GM12878 (cell line): ENCODE results near the gene OLR1. TPM values are rescaled to one million over a fixed set of nuclear protein-coding genes. Genes with fewer than 3 reads are reported as not detected.

Source experiments
- ATAC-seq: fragments of 200-7000 bp; cut with Tn5 transposase; 3 replicates; pipeline ENCODE4 v1.9.1; 2020; ENCODE audit warnings: mild to moderate bottlenecking, moderate library complexity
- BruUV-seq: library from RNA; stranded (reverse); fragments of 400-500 nt; replicated peaks from 2 replicates; lab custom pipeline; 2021; lab: Mats Ljungman, UMichigan
- CTCF ChIA-PET: fragments of 300-600 bp; sonication (Branson Sonifier 250); formaldehyde crosslinking; extraction: SDS; loops from one replicate; lab custom pipeline; 2021; ENCODE audit warnings: inconsistent platforms; lab: Yijun Ruan, JAX
- POLR2A ChIA-PET: fragments of 350-600 bp; formaldehyde crosslinking; extraction: SDS; loops from one replicate; lab custom pipeline; 2021; ENCODE audit warnings: inconsistent platforms; lab: Charles Lee
- RAD21 ChIA-PET: fragments of 300-600 bp; sonication (Branson Sonifier 250); formaldehyde crosslinking; loops from one replicate; lab custom pipeline; 2023; ENCODE audit warnings: antibody characterized with exemption; ENCODE audit not compliant: unreplicated experiment; lab: Charles Lee
- SMC1A ChIA-PET: fragments of 300-600 bp; sonication (Branson Sonifier 250); formaldehyde crosslinking; loops from one replicate; lab custom pipeline; 2023; ENCODE audit not compliant: unreplicated experiment, uncharacterized antibody; lab: Charles Lee
- DNase-seq: peaks from one replicate; pipeline ENCODE4 v3.0.0-alpha.2; 2011; ENCODE audit warnings: low read depth, low spot score
- FAIRE-seq: peaks from 3 replicates; lab custom pipeline; 2011; peaks lifted over from hg19 to GRCh38; lab: Jason Lieb, UNC
- H2AFZ ChIP-seq: 2 replicates; pipeline ENCODE4 v1.6.0; 2011; ENCODE audit warnings: low read depth, low read length, control low read depth; ENCODE audit not compliant: control insufficient read depth
- H3K27ac ChIP-seq: 2 replicates; pipeline ENCODE4 v1.5.1; 2011; ENCODE audit warnings: control low read depth; ENCODE audit not compliant: control insufficient read depth, insufficient read depth
- H3K27me3 ChIP-seq, 2 experiments: replicated peaks in 1 of 2; 2 replicates each; pipeline versions ENCODE4 v1.6.0 to v1.6.1; 2011; ENCODE audit warnings: low read length in 1 of 2; ENCODE audit not compliant: control insufficient read depth in 2 of 2, insufficient read depth in 2 of 2
- H3K36me3 ChIP-seq, 2 experiments: 2 replicates each; pipeline ENCODE4 v1.5.1; 2011; ENCODE audit warnings: low read length in 1 of 2; ENCODE audit not compliant: control insufficient read depth in 2 of 2, insufficient read depth in 2 of 2
- H3K4me1 ChIP-seq: 2 replicates; pipeline ENCODE4 v1.6.1; 2011; ENCODE audit warnings: mild to moderate bottlenecking, low read length, moderate library complexity, mixed read lengths; ENCODE audit not compliant: control insufficient read depth, insufficient read depth
- H3K4me2 ChIP-seq: 2 replicates; pipeline ENCODE4 v1.6.0; 2011; ENCODE audit warnings: control low read depth; ENCODE audit not compliant: control insufficient read depth, insufficient read depth
- H3K4me3 ChIP-seq: fragments of 200-600 bp; sonication (generic); 2 replicates; pipeline ENCODE4 v1.5.1; 2016
- H3K79me2 ChIP-seq: 2 replicates; pipeline ENCODE4 v1.6.0; 2011; ENCODE audit warnings: low read length; ENCODE audit not compliant: control insufficient read depth, insufficient read depth
- H3K9ac ChIP-seq: 2 replicates; pipeline ENCODE4 v1.8.0; 2011; ENCODE audit warnings: low read length, control low read depth, mixed read lengths; ENCODE audit not compliant: control insufficient read depth, insufficient read depth
- H3K9me3 ChIP-seq: replicated peaks from 3 replicates; pipeline ENCODE4 v1.5.1; 2011; ENCODE audit warnings: mild to moderate bottlenecking, low read length; ENCODE audit not compliant: control insufficient read depth, insufficient read depth
- H4K20me1 ChIP-seq: 2 replicates; pipeline ENCODE4 v1.6.0; 2011; ENCODE audit not compliant: control insufficient read depth, insufficient read depth
- ATF2 ChIP-seq: IDR thresholded peaks from 2 replicates; pipeline ENCODE4 v1.6.1; 2012; ENCODE audit warnings: low read length, inconsistent platforms
- BACH1 ChIP-seq: fragments of 450-650 bp; IDR thresholded peaks from 2 replicates; pipeline ENCODE4 v1.6.1; 2017; ENCODE audit warnings: mild to moderate bottlenecking, borderline replicate concordance
- CREB1 ChIP-seq: IDR thresholded peaks from 2 replicates; pipeline ENCODE4 v1.6.1; 2012; ENCODE audit warnings: low read depth, mild to moderate bottlenecking, inconsistent platforms
- FOXM1 ChIP-seq: IDR thresholded peaks from 2 replicates; pipeline ENCODE4 v1.6.1; 2012; ENCODE audit warnings: low read depth, mild to moderate bottlenecking, inconsistent platforms, low read length, moderate library complexity
- GATAD2B ChIP-seq: fragments of 450-650 bp; conservative IDR thresholded peaks from 2 replicates; pipeline ENCODE4 v1.6.1; 2017; ENCODE audit warnings: low read depth, mild to moderate bottlenecking, moderate library complexity
- IKZF1 ChIP-seq: fragments of 450-650 bp; conservative IDR thresholded peaks from 2 replicates; pipeline ENCODE4 v1.6.1; 2017; ENCODE audit warnings: antibody characterized with exemption, mild to moderate bottlenecking
- KLF5 ChIP-seq: fragments of 450-650 bp; IDR thresholded peaks from 2 replicates; pipeline ENCODE4 v1.6.1; 2014; ENCODE audit warnings: mild to moderate bottlenecking; ENCODE audit not compliant: partially characterized antibody
- MEF2B ChIP-seq: fragments of 450-650 bp; IDR thresholded peaks from 2 replicates; pipeline ENCODE4 v1.6.1; 2018; ENCODE audit warnings: mild to moderate bottlenecking, moderate library complexity; ENCODE audit not compliant: partially characterized antibody, poor library complexity, severe bottlenecking
- MXI1 ChIP-seq: fragments of 150-350 bp; IDR thresholded peaks from 2 replicates; pipeline ENCODE4 v1.6.1; 2011; ENCODE audit warnings: low read depth, mild to moderate bottlenecking, inconsistent platforms, low read length, improper control_type of control experiment
- NFYA ChIP-seq: IDR thresholded peaks from 2 replicates; pipeline ENCODE4 v1.6.1; 2011; ENCODE audit warnings: low read depth, mild to moderate bottlenecking, low read length, improper control_type of control experiment, borderline replicate concordance
- PKNOX1 ChIP-seq: fragments of 450-650 bp; IDR thresholded peaks from 2 replicates; pipeline ENCODE4 v1.6.1; 2016; ENCODE audit warnings: mild to moderate bottlenecking
- RELB ChIP-seq: fragments of 450-650 bp; IDR thresholded peaks from 2 replicates; pipeline ENCODE4 v1.6.1; 2017; ENCODE audit warnings: low read depth, mild to moderate bottlenecking, moderate library complexity
- TAF1 ChIP-seq: IDR thresholded peaks from 2 replicates; pipeline ENCODE4 v1.6.1; 2011; ENCODE audit warnings: mild to moderate bottlenecking, low read depth, low read length, borderline replicate concordance
- WGBS: methylation state at CpG from one replicate; pipeline ENCODE4 v1.1.6; 2016; ENCODE audit warnings: low lambda C conversion rate; ENCODE audit not compliant: insufficient replicate concordance, insufficient coverage; ENCODE audit errors: missing lambda C conversion rate; 5-methylcytosine and 5-hydroxymethylcytosine counted together
- in situ Hi-C: fragments of 300-500 bp; cut with MboI; formaldehyde crosslinking; loops from 9 replicates; pipeline ENCODE4 v1.14.3; 2018; ENCODE audit warnings: mixed read lengths
- intact Hi-C: fragments of 100-400 bp; cut with micrococcal nuclease; formaldehyde crosslinking; loops from one replicate; pipeline ENCODE4 v1.14.2; 2022; ENCODE audit not compliant: unreplicated experiment
- polyA plus RNA-seq, 11 experiments: library from polyadenylated mRNA; depleted of rRNA in 4 of 11; unstranded in 6 of 11; stranded (reverse) in 5 of 11; fragments of >200 nt; fragmentation: Nextera tagmentation in 4 of 11; fragmentation: Illumina TruSeq in 1 of 11; extraction: Ambion mirVana in 4 of 11; extraction: Trizol in 1 of 11; gene quantifications; 1 replicate in 1 of 11; 2 replicates in 10 of 11; pipeline versions ENCODE4 v1.2.1 to v1.2.3, GENCODE V29; 2011 to 2016; ENCODE audit warnings: inconsistent platforms in 2 of 11, missing spikeins in 2 of 11, low read depth in 1 of 11
- total RNA-seq, 4 experiments: library from RNA; depleted of rRNA in 3 of 4; stranded (reverse); fragments of >200 nt in 3 of 4; fragmentation: Illumina TruSeq in 1 of 4; extraction: Trizol in 1 of 4; gene quantifications; 2 replicates each; pipeline versions ENCODE4 v1.2.1 to v1.2.3, GENCODE V29; 2013 to 2021

OLR1 gene
- total and polyA plus RNA-seq, 10 of the 15 experiments (the other 5 are each of a cell fraction or from before 2014, with no cell fraction given) = 0.08 TPM; not detected in 9

GRCh38 chr12:10159280-10159679 is 12.7 kb downstream of the OLR1 start:
- no peak overlapping the region for H3K9ac ChIP-seq
- WGBS = 26% methylated on average over 3 of the region's 3 CpGs
- H3K27ac ChIP-seq = no peak overlapping the region
- H3K4me1 ChIP-seq = peaks cover 7% of the 10 kb centered on the region; the same call in 1 of the 2 replicates
- ATAC-seq (no peak), FAIRE-seq (no peak), DNase-seq (no peak)
- CTCF ChIA-PET = interaction anchor here (0.6 to 2.6 kb wide), 4 partner anchors 7 to 234 kb away, joined by 4 to 8 read pairs (median 6); no protein-coding TSS in a partner anchor
- POLR2A ChIA-PET = no interaction called here
- H3K4me2 ChIP-seq = no peak overlapping the region
- H4K20me1 ChIP-seq = no peaks in the 10 kb centered on the region
- TF ChIP-seq ATF2 = no peak
- H2AFZ ChIP-seq = no peak overlapping the region
- no peaks in the 10 kb centered on the region for H3K27me3 ChIP-seq
- no peaks in the 10 kb centered on the region for H3K9me3 ChIP-seq
- H3K36me3 ChIP-seq = no peaks in the 10 kb centered on the region
- RAD21 ChIA-PET = no interaction called here
- H3K4me3 ChIP-seq = no peak overlapping the region
- in situ Hi-C loops = no loop called here
- SMC1A ChIA-PET = interaction anchor here (0.9 kb wide), 1 partner anchor 590 kb away, joined by 4 read pairs; no protein-coding TSS in a partner anchor
- BruUV-seq = no TSS peak
- intact Hi-C loops = no loop called here
- H3K79me2 ChIP-seq = no peaks in the 10 kb centered on the region

GRCh38 chr12:10158406-10158805 is 13.5 kb downstream of the OLR1 start:
- FAIRE-seq (no peak), DNase-seq (no peak), ATAC-seq (no peak)
- H3K9me3 ChIP-seq = no peaks in the 10 kb centered on the region
- peaks cover 11% of the 10 kb centered on the region; the same call in 1 of the 2 replicates for H3K4me1 ChIP-seq
- intact Hi-C loops (no loop called here), in situ Hi-C loops (no loop called here)
- POLR2A ChIA-PET = no interaction called here
- no peaks in the 10 kb centered on the region for H3K79me2 ChIP-seq
- H3K4me2 ChIP-seq = no peak overlapping the region
- RAD21 ChIA-PET = no interaction called here
- no peaks in the 10 kb centered on the region for H4K20me1 ChIP-seq
- SMC1A ChIA-PET = interaction anchor here (0.6 to 1.3 kb wide), 2 partner anchors 19 to 84 kb away, joined by 3 read pairs; no protein-coding TSS in a partner anchor
- H3K4me3 ChIP-seq = no peak overlapping the region
- WGBS = 74% methylated on average over 2 of the region's 2 CpGs
- peaks cover 0 to 5% of the 10 kb centered on the region in 2 experiments; a peak in 2 of 4 replicates for H3K27me3 ChIP-seq
- H3K36me3 ChIP-seq = no peaks in the 10 kb centered on the region
- CTCF ChIA-PET = interaction anchor here (2.6 kb wide), 1 partner anchor 32 kb away, joined by 7 read pairs; no protein-coding TSS in a partner anchor
- BruUV-seq = no TSS peak
- H3K27ac ChIP-seq = no peak overlapping the region
- no peak overlapping the region for H3K9ac ChIP-seq
- no peak overlapping the region for H2AFZ ChIP-seq
- TF ChIP-seq RELB (no peak), MXI1 (no peak), BACH1 (no peak), TAF1 (no peak), KLF5 (no peak), IKZF1 (no peak), FOXM1 (no peak), MEF2B (no peak), GATAD2B (no peak), CREB1 (no peak), PKNOX1 (no peak; the same call in 1 of the 2 replicates), NFYA (no peak)
